ENCODE results near the gene COMTD1.

COMTD1 gene

GRCh38 chr10:75235375-75236177, at the start of gene COMTD1:
TSS of gene COMTD1 (minus strand) at chr10:75235957. CDS start at chr10:75235928, 29 bp downstream.
- peak; percentile 97 for DNase-seq (ENCODE audit: low read depth)

GRCh38 chr10:75283671-75284470, 48.1 kb upstream of the COMTD1 start:
- DNase-seq (ENCODE audit: low read depth), result no peak

GRCh38 chr10:75283078-75283670, 47.4 kb upstream of the COMTD1 start:
- DNase-seq (ENCODE audit: low read depth), result no peak

GRCh38 chr10:75281974-75282373, 46.2 kb upstream of the COMTD1 start:
- no peak for DNase-seq (ENCODE audit: low read depth)

GRCh38 chr10:75280236-75280635, 44.5 kb upstream of the COMTD1 start:
- no peak for DNase-seq (ENCODE audit: low read depth)

- no peak for DNase-seq (ENCODE audit: low read depth)
These were observed 40.5 kb upstream of the COMTD1 start for GRCh38 chr10:75276069-75276872.

- no peak for DNase-seq (ENCODE audit: low read depth)
These were observed 37.1 kb upstream of the COMTD1 start for GRCh38 chr10:75272896-75273295.

GRCh38 chr10:75272094-75272493, 36.3 kb upstream of the COMTD1 start:
- no peak for DNase-seq (ENCODE audit: low read depth)

GRCh38 chr10:75269605-75270004, 33.8 kb upstream of the COMTD1 start:
- no peak for DNase-seq (ENCODE audit: low read depth)

- DNase-seq (ENCODE audit: low read depth), result no peak
These were observed 31.2 kb upstream of the COMTD1 start for GRCh38 chr10:75266945-75267344.

- no peak for DNase-seq (ENCODE audit: low read depth)
These were observed 30.1 kb upstream of the COMTD1 start for GRCh38 chr10:75265856-75266255.

GRCh38 chr10:75263806-75264205, 28.0 kb upstream of the COMTD1 start:
- no peak for DNase-seq (ENCODE audit: low read depth)

GRCh38 chr10:75261813-75262705, 26.3 kb upstream of the COMTD1 start:
- DNase-seq (ENCODE audit: low read depth), result no peak

- DNase-seq (ENCODE audit: low read depth), result no peak
These were observed 25.2 kb upstream of the COMTD1 start for GRCh38 chr10:75260990-75261389.

- no peak for DNase-seq (ENCODE audit: low read depth)
These were observed 19.0 kb upstream of the COMTD1 start for GRCh38 chr10:75254739-75255138.

- no peak for DNase-seq (ENCODE audit: low read depth)
These were observed 17.8 kb upstream of the COMTD1 start for GRCh38 chr10:75253281-75254220.

- no peak for DNase-seq (ENCODE audit: low read depth)
These were observed 15.2 kb upstream of the COMTD1 start for GRCh38 chr10:75250934-75251333.

- no peak for DNase-seq (ENCODE audit: low read depth)
These were observed 12.0 kb upstream of the COMTD1 start for GRCh38 chr10:75247797-75248196.

GRCh38 chr10:75246506-75246905, 10.7 kb upstream of the COMTD1 start:
- no peak for DNase-seq (ENCODE audit: low read depth)
